HEK293 (cell line): Measurements from ENCODE around the gene FGFBP3.

Experiments used
- ATF2 ChIP-seq: fragments of 450-650 bp; formaldehyde crosslinking; IDR thresholded peaks from 2 replicates; pipeline ENCODE4 v1.5.1; 2016; ENCODE audit warnings: missing biosample characterization, missing genetic modification characterization, low read depth
- BCL11A ChIP-seq: fragments of 450-650 bp; formaldehyde crosslinking; IDR thresholded peaks from 2 replicates; pipeline ENCODE4 v1.5.1; 2016; ENCODE audit warnings: low read depth, missing biosample characterization, missing genetic modification characterization
- HOXC10 ChIP-seq: sonication (generic); formaldehyde crosslinking; IDR thresholded peaks from 2 replicates; pipeline ENCODE4 v1.8.1; 2023; ENCODE audit warnings: mild to moderate bottlenecking, missing genetic modification reagents
- OSR2 ChIP-seq: fragments of 450-650 bp; formaldehyde crosslinking; IDR thresholded peaks from 2 replicates; pipeline ENCODE4 v1.5.1; 2016; ENCODE audit warnings: missing biosample characterization, missing genetic modification characterization
- SCRT1 ChIP-seq: fragments of 450-650 bp; formaldehyde crosslinking; IDR thresholded peaks from 2 replicates; pipeline ENCODE4 v1.5.1; 2016; ENCODE audit warnings: missing biosample characterization, missing genetic modification characterization, borderline replicate concordance
- SP3 ChIP-seq: fragments of 450-650 bp; formaldehyde crosslinking; IDR thresholded peaks from 2 replicates; pipeline ENCODE4 v1.5.1; 2016; ENCODE audit warnings: missing biosample characterization, missing genetic modification characterization
- YY2 ChIP-seq: fragments of 450-650 bp; formaldehyde crosslinking; IDR thresholded peaks from 2 replicates; pipeline ENCODE4 v1.5.1; 2016; ENCODE audit warnings: missing biosample characterization, missing genetic modification characterization
- ZBTB11 ChIP-seq: fragments of 450-650 bp; formaldehyde crosslinking; conservative IDR thresholded peaks from 2 replicates; pipeline ENCODE4 v1.5.1; 2016; ENCODE audit warnings: low read depth, missing biosample characterization, missing genetic modification characterization
- ZFHX2 ChIP-seq: fragments of 450-650 bp; formaldehyde crosslinking; conservative IDR thresholded peaks from 2 replicates; pipeline ENCODE4 v1.5.1; 2016; ENCODE audit warnings: missing biosample characterization, missing genetic modification characterization
- ZNF132 ChIP-seq: fragments of 450-650 bp; formaldehyde crosslinking; IDR thresholded peaks from 2 replicates; pipeline ENCODE4 v1.5.1; 2017; ENCODE audit warnings: missing biosample characterization, missing genetic modification characterization, borderline replicate concordance
- ZNF133 ChIP-seq: fragments of 450-650 bp; formaldehyde crosslinking; IDR thresholded peaks from 2 replicates; pipeline ENCODE4 v1.5.1; 2016; ENCODE audit warnings: missing biosample characterization, missing genetic modification characterization
- ZNF155 ChIP-seq: fragments of 450-650 bp; formaldehyde crosslinking; IDR thresholded peaks from 2 replicates; pipeline ENCODE4 v1.5.1; 2016; ENCODE audit warnings: missing biosample characterization, missing genetic modification characterization
- ZNF16 ChIP-seq: fragments of 450-650 bp; formaldehyde crosslinking; IDR thresholded peaks from 2 replicates; pipeline ENCODE4 v1.5.1; 2016; ENCODE audit warnings: low read depth, missing biosample characterization, missing genetic modification characterization
- ZNF174 ChIP-seq: fragments of 450-650 bp; formaldehyde crosslinking; IDR thresholded peaks from 2 replicates; pipeline ENCODE4 v1.5.0; 2017; ENCODE audit warnings: missing biosample characterization, mild to moderate bottlenecking, missing genetic modification characterization
- ZNF214 ChIP-seq: fragments of 450-650 bp; formaldehyde crosslinking; IDR thresholded peaks from 2 replicates; pipeline ENCODE4 v1.5.1; 2017; ENCODE audit warnings: missing biosample characterization, mild to moderate bottlenecking, missing genetic modification characterization, borderline replicate concordance
- ZNF24 ChIP-seq: fragments of 450-650 bp; formaldehyde crosslinking; IDR thresholded peaks from 2 replicates; pipeline ENCODE4 v1.5.1; 2016; ENCODE audit warnings: missing biosample characterization, missing genetic modification characterization
- ZNF266 ChIP-seq: fragments of 450-650 bp; formaldehyde crosslinking; IDR thresholded peaks from 2 replicates; pipeline ENCODE4 v1.5.1; 2016; ENCODE audit warnings: missing biosample characterization, missing genetic modification characterization, low read depth
- ZNF302 ChIP-seq: fragments of 450-650 bp; formaldehyde crosslinking; IDR thresholded peaks from 2 replicates; pipeline ENCODE4 v1.5.1; 2016; ENCODE audit warnings: missing biosample characterization, missing genetic modification characterization, low read depth
- ZNF426 ChIP-seq: fragments of 450-650 bp; formaldehyde crosslinking; IDR thresholded peaks from 2 replicates; pipeline ENCODE4 v1.5.1; 2017; ENCODE audit warnings: missing biosample characterization, missing genetic modification characterization, mild to moderate bottlenecking, inconsistent platforms, moderate library complexity
- ZNF544 ChIP-seq: fragments of 450-650 bp; formaldehyde crosslinking; IDR thresholded peaks from 2 replicates; pipeline ENCODE4 v1.5.0; 2017; ENCODE audit warnings: missing biosample characterization, missing genetic modification characterization
- ZNF571 ChIP-seq: fragments of 450-650 bp; formaldehyde crosslinking; IDR thresholded peaks from 2 replicates; pipeline ENCODE4 v1.5.0; 2017; ENCODE audit warnings: missing biosample characterization, missing genetic modification characterization
- ZNF585B ChIP-seq: fragments of 450-650 bp; formaldehyde crosslinking; IDR thresholded peaks from 2 replicates; pipeline ENCODE4 v1.5.1; 2016; ENCODE audit warnings: missing biosample characterization, missing genetic modification characterization
- ZNF600 ChIP-seq: fragments of 450-650 bp; formaldehyde crosslinking; IDR thresholded peaks from 2 replicates; pipeline ENCODE4 v1.5.1; 2016; ENCODE audit warnings: missing biosample characterization, missing genetic modification characterization
- ZNF660 ChIP-seq: fragments of 450-650 bp; IDR thresholded peaks from 2 replicates; pipeline ENCODE4 v1.5.1; 2018; ENCODE audit warnings: missing biosample characterization, mild to moderate bottlenecking, missing genetic modification characterization
- ZNF670 ChIP-seq: fragments of 450-650 bp; formaldehyde crosslinking; IDR thresholded peaks from 2 replicates; pipeline ENCODE4 v1.5.1; 2016; ENCODE audit warnings: missing biosample characterization, missing genetic modification characterization, low read depth
- ZNF76 ChIP-seq: fragments of 450-650 bp; formaldehyde crosslinking; IDR thresholded peaks from 2 replicates; pipeline ENCODE4; 2016; ENCODE audit warnings: low read depth, missing biosample characterization, missing genetic modification characterization, borderline replicate concordance
- ZNF777 ChIP-seq: fragments of 450-650 bp; formaldehyde crosslinking; IDR thresholded peaks from 2 replicates; pipeline ENCODE4 v1.5.1; 2017; ENCODE audit warnings: missing biosample characterization, missing genetic modification characterization, borderline replicate concordance
- ZNF843 ChIP-seq: fragments of 450-650 bp; formaldehyde crosslinking; IDR thresholded peaks from 2 replicates; pipeline ENCODE4 v1.5.1; 2016; ENCODE audit warnings: missing biosample characterization, missing genetic modification characterization
- ZSCAN23 ChIP-seq: fragments of 450-650 bp; formaldehyde crosslinking; IDR thresholded peaks from 2 replicates; pipeline ENCODE4 v1.5.1; 2016; ENCODE audit warnings: missing biosample characterization, missing genetic modification characterization
- TF ChIP-seq, protein P1 (sequence below): sonication (generic); formaldehyde crosslinking; IDR thresholded peaks from 2 replicates; pipeline ENCODE4 v1.8.1; 2022; ENCODE audit warnings: mild to moderate bottlenecking, moderate library complexity, missing genetic modification reagents
- TF ChIP-seq, protein P2 (sequence below): fragments of 450-650 bp; formaldehyde crosslinking; IDR thresholded peaks from 2 replicates; pipeline ENCODE4 v1.5.1; 2016; ENCODE audit warnings: missing biosample characterization, missing genetic modification characterization
- TF ChIP-seq, protein P3 (sequence below): fragments of 450-650 bp; formaldehyde crosslinking; IDR thresholded peaks from 2 replicates; pipeline ENCODE4 v1.5.1; 2016; ENCODE audit warnings: missing biosample characterization, missing genetic modification characterization

The FGFBP3 gene

GRCh38 chr10:91923371-91924211, 14.3 kb upstream of the FGFBP3 start, which contains the start of gene BTAF1 (continued):
- TF ChIP-seq ZNF600, result peak; percentile 56; the same call in 1 of the 2 replicates
- TF ChIP-seq ZNF76 (tag by site-specific recombination), result peak; percentile 56; the same call in 1 of the 2 replicates
- TF ChIP-seq SP3 (tag by site-specific recombination), result peak; percentile 28; the same call in 1 of the 2 replicates
- no peak for TF ChIP-seq SCRT1 (tag by site-specific recombination)
- TF ChIP-seq ZNF24, result peak; percentile 47; the same call in 1 of the 2 replicates
- TF ChIP-seq ZNF133 (tag by site-specific recombination), result no peak
- peak; percentile 78; the same call in 1 of the 2 replicates for TF ChIP-seq ZFHX2 (tag by site-specific recombination)
- TF ChIP-seq ZNF16 (tag by site-specific recombination), result no peak
- TF ChIP-seq ZNF132 (tag by site-specific recombination), result no peak
- TF ChIP-seq ZNF302 (tag by site-specific recombination), result no peak
- peak; percentile 91 for TF ChIP-seq ATF2 (tag by site-specific recombination)
- no peak for TF ChIP-seq ZNF544 (tag by site-specific recombination)
- TF ChIP-seq HOXC10 (CRISPR knock-in tag), result peak; percentile 80; the same call in 1 of the 2 replicates
- TF ChIP-seq, protein P1, sequence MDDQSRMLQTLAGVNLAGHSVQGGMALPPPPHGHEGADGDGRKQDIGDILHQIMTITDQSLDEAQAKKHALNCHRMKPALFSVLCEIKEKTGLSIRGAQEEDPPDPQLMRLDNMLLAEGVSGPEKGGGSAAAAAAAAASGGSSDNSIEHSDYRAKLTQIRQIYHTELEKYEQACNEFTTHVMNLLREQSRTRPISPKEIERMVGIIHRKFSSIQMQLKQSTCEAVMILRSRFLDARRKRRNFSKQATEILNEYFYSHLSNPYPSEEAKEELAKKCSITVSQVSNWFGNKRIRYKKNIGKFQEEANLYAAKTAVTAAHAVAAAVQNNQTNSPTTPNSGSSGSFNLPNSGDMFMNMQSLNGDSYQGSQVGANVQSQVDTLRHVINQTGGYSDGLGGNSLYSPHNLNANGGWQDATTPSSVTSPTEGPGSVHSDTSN (CRISPR knock-in tag), result peak; percentile 40; the same call in 1 of the 2 replicates
- no peak for TF ChIP-seq ZNF174
- TF ChIP-seq YY2 (tag by site-specific recombination), result no peak
- TF ChIP-seq, protein P2, sequence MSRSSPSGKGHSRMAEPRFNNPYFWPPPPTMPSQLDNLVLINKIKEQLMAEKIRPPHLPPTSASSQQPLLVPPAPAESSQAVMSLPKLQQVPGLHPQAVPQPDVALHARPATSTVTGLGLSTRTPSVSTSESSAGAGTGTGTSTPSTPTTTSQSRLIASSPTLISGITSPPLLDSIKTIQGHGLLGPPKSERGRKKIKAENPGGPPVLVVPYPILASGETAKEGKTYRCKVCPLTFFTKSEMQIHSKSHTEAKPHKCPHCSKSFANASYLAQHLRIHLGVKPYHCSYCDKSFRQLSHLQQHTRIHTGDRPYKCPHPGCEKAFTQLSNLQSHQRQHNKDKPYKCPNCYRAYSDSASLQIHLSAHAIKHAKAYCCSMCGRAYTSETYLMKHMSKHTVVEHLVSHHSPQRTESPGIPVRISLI (tag by site-specific recombination), result no peak
- TF ChIP-seq ZNF660, result peak; percentile 94
- TF ChIP-seq ZNF670 (tag by site-specific recombination), result no peak
- TF ChIP-seq ZNF571 (tag by site-specific recombination), result no peak
- TF ChIP-seq ZNF585B (tag by site-specific recombination), result no peak
- TF ChIP-seq OSR2 (tag by site-specific recombination), result peak; percentile 60
- TF ChIP-seq, protein P3, sequence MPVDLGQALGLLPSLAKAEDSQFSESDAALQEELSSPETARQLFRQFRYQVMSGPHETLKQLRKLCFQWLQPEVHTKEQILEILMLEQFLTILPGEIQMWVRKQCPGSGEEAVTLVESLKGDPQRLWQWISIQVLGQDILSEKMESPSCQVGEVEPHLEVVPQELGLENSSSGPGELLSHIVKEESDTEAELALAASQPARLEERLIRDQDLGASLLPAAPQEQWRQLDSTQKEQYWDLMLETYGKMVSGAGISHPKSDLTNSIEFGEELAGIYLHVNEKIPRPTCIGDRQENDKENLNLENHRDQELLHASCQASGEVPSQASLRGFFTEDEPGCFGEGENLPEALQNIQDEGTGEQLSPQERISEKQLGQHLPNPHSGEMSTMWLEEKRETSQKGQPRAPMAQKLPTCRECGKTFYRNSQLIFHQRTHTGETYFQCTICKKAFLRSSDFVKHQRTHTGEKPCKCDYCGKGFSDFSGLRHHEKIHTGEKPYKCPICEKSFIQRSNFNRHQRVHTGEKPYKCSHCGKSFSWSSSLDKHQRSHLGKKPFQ, result no peak
- no peak for TF ChIP-seq ZNF266 (tag by site-specific recombination)
- no peak for TF ChIP-seq ZSCAN23 (tag by site-specific recombination)
- no peak for TF ChIP-seq ZNF777 (tag by site-specific recombination)
- TF ChIP-seq ZBTB11 (tag by site-specific recombination), result peak; percentile 54
- TF ChIP-seq ZNF426 (tag by site-specific recombination), result no peak
- no peak for TF ChIP-seq BCL11A (tag by site-specific recombination)
- no peak for TF ChIP-seq ZNF214 (tag by site-specific recombination)
- no peak for TF ChIP-seq ZNF155 (tag by site-specific recombination)
- no peak for TF ChIP-seq ZNF843 (tag by site-specific recombination)
